Astrocyte of the spinal cord (primary cell): ENCODE data around the gene PRR3.

Source experiments
- DNase-seq: peaks from one replicate; pipeline ENCODE4 v3.0.0; 2011; ENCODE audit warnings: low read depth, low spot score
- H3K4me3 ChIP-seq: 2 replicates; pipeline ENCODE4 v1.5.1; 2011; ENCODE audit warnings: low read depth, mild to moderate bottlenecking, low read length, moderate library complexity
- CTCF ChIP-seq: IDR thresholded peaks from 2 replicates; pipeline ENCODE4 v1.5.1; 2012; ENCODE audit warnings: low read depth, mild to moderate bottlenecking, low read length, inconsistent platforms
- in situ Hi-C: cut with HindIII; loops from 2 replicates; pipeline ENCODE4 v1.10.0; 2017; ENCODE audit warnings: low sequenced_read_pairs

PRR3 gene

GRCh38 chr6:30530014-30530413 is 27.1 kb upstream of the PRR3 start:
- TF ChIP-seq CTCF = no peak
- DNase-seq = no peak
- no peak overlapping the region for H3K4me3 ChIP-seq
- in situ Hi-C loops = no loop called here

GRCh38 chr6:30533460-30534294 is 23.4 kb upstream of the PRR3 start:
- TF ChIP-seq CTCF = no peak
- no peak overlapping the region for H3K4me3 ChIP-seq
- in situ Hi-C loops = no loop called here
- no peak for DNase-seq

GRCh38 chr6:30537931-30538330 is 19.2 kb upstream of the PRR3 start:
- in situ Hi-C loops = no loop called here
- H3K4me3 ChIP-seq = no peak overlapping the region
- no peak for TF ChIP-seq CTCF
- DNase-seq = no peak

- peak; percentile 89 for DNase-seq
- TF ChIP-seq CTCF = peak; percentile 100
- H3K4me3 ChIP-seq = peak overlapping the region; percentile 14
- in situ Hi-C loops = loop anchor here (10.0 kb wide), 1 partner anchor 77 kb away; no protein-coding TSS in a partner anchor
Observed at GRCh38 chr6:30541515-30542403, 15.3 kb upstream of the PRR3 start.

GRCh38 chr6:30542404-30542725 is 14.7 kb upstream of the PRR3 start:
- TF ChIP-seq CTCF = no peak
- no peak for DNase-seq
- in situ Hi-C loops = loop anchor here (10.0 kb wide), 1 partner anchor 78 kb away; no protein-coding TSS in a partner anchor
- no peak overlapping the region for H3K4me3 ChIP-seq

- H3K4me3 ChIP-seq = no peak overlapping the region
- no peak for DNase-seq
- peak; percentile 4 for TF ChIP-seq CTCF
- in situ Hi-C loops = loop anchor here (10.0 kb wide), 1 partner anchor 78 kb away; no protein-coding TSS in a partner anchor
Observed at GRCh38 chr6:30542915-30543314, 14.2 kb upstream of the PRR3 start.
